ENCODE data around the gene MCF2L.

Gene MCF2L

GRCh38 chr13:112996671-112997091 lies 27.7 kb downstream of the MCF2L start:
- in situ Hi-C loops (cut with HindIII; ENCODE audit: low sequenced_read_pairs), result no loop called here

GRCh38 chr13:112997188-112998130 lies 28.4 kb downstream of the MCF2L start:
- in situ Hi-C loops (cut with HindIII; ENCODE audit: low sequenced_read_pairs), result no loop called here

GRCh38 chr13:112998521-112999280 lies 29.7 kb downstream of the MCF2L start:
- in situ Hi-C loops (cut with HindIII; ENCODE audit: low sequenced_read_pairs), result no loop called here

GRCh38 chr13:112999414-113000177 lies 30.6 kb downstream of the MCF2L start:
- in situ Hi-C loops (cut with HindIII; ENCODE audit: low sequenced_read_pairs), result no loop called here

- in situ Hi-C loops (cut with HindIII; ENCODE audit: low sequenced_read_pairs), result no loop called here
These were observed 31.6 kb downstream of the MCF2L start for GRCh38 chr13:113000575-113000974.

- in situ Hi-C loops (cut with HindIII; ENCODE audit: low sequenced_read_pairs), result no loop called here
These were observed 32.5 kb downstream of the MCF2L start for GRCh38 chr13:113001241-113002140.

GRCh38 chr13:113002206-113002912 lies 33.3 kb downstream of the MCF2L start:
- in situ Hi-C loops (cut with HindIII; ENCODE audit: low sequenced_read_pairs), result no loop called here

GRCh38 chr13:113002913-113003290 lies 33.9 kb downstream of the MCF2L start:
- in situ Hi-C loops (cut with HindIII; ENCODE audit: low sequenced_read_pairs), result no loop called here

GRCh38 chr13:113004126-113004525 lies 35.1 kb downstream of the MCF2L start:
- in situ Hi-C loops (cut with HindIII; ENCODE audit: low sequenced_read_pairs), result no loop called here

- in situ Hi-C loops (cut with HindIII; ENCODE audit: low sequenced_read_pairs), result no loop called here
These were observed 36.3 kb downstream of the MCF2L start for GRCh38 chr13:113005076-113005865.

- in situ Hi-C loops (cut with HindIII; ENCODE audit: low sequenced_read_pairs), result no loop called here
These were observed 37.0 kb downstream of the MCF2L start for GRCh38 chr13:113005997-113006396.

GRCh38 chr13:113006660-113007059 lies 37.6 kb downstream of the MCF2L start:
- in situ Hi-C loops (cut with HindIII; ENCODE audit: low sequenced_read_pairs), result no loop called here

GRCh38 chr13:113008851-113009250 lies 39.8 kb downstream of the MCF2L start:
- in situ Hi-C loops (cut with HindIII; ENCODE audit: low sequenced_read_pairs), result no loop called here

GRCh38 chr13:113009743-113010509 lies 40.9 kb downstream of the MCF2L start:
- in situ Hi-C loops (cut with HindIII; ENCODE audit: low sequenced_read_pairs), result no loop called here

GRCh38 chr13:113010510-113010865 lies 41.5 kb downstream of the MCF2L start:
- in situ Hi-C loops (cut with HindIII; ENCODE audit: low sequenced_read_pairs), result no loop called here

GRCh38 chr13:113013303-113013702 lies 44.3 kb downstream of the MCF2L start:
- in situ Hi-C loops (cut with HindIII; ENCODE audit: low sequenced_read_pairs), result no loop called here

- in situ Hi-C loops (cut with HindIII; ENCODE audit: low sequenced_read_pairs), result no loop called here
These were observed 45.1 kb downstream of the MCF2L start for GRCh38 chr13:113013878-113014751.

Data from endothelial cell of hepatic sinusoid (primary cell).